HG02852 (cell line): ENCODE data around the gene PARP2.
"Not testable (repeated sequence)": the region's sequence is repeated elsewhere in the genome, so short reads cannot be mapped to it uniquely, and the experiment has no call there.

Experiments used
- ATAC-seq: cut with Tn5 transposase; IDR thresholded peaks from one replicate; pipeline ENCODE4 v1.9.1; 2021; ENCODE audit warnings: mild to moderate bottlenecking, moderate library complexity; ENCODE audit not compliant: unreplicated experiment

PARP2 gene, protein sequence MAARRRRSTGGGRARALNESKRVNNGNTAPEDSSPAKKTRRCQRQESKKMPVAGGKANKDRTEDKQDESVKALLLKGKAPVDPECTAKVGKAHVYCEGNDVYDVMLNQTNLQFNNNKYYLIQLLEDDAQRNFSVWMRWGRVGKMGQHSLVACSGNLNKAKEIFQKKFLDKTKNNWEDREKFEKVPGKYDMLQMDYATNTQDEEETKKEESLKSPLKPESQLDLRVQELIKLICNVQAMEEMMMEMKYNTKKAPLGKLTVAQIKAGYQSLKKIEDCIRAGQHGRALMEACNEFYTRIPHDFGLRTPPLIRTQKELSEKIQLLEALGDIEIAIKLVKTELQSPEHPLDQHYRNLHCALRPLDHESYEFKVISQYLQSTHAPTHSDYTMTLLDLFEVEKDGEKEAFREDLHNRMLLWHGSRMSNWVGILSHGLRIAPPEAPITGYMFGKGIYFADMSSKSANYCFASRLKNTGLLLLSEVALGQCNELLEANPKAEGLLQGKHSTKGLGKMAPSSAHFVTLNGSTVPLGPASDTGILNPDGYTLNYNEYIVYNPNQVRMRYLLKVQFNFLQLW

DNA sequence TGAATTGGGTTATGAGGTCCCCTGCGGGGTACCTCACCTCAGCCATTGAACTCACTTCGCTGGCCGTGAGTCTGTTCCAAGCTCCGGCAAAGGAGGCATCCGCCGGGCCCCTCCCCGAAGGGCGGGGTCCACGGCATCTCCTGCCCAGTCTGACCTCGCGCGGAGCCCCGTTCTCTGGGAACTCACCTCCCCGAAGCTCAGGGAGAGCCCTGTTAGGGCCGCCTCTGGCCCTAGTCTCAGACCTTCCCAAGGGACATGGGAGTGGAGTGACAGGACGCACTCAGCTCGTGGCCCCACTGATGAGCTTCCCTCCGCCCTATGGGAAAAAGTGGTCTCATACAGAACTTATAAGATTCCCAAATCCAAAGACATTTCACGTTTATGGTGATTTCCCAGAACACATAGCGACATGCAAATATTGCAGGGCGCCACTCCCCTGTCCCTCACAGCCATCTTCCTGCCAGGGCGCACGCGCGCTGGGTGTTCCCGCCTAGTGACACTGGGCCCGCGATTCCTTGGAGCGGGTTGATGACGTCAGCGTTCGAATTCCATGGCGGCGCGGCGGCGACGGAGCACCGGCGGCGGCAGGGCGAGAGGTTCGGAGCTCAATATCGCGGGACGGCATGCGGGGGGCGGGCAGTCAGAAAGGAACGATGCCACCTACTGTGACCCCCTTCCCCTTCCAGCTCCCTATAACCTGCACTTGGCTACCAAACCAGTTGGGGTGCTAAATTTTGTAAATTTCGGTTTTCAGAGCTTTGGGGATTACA is at the start of gene PARP2:
PARP2 (plus strand) TSS at position 544 of the 770 bp plus-strand sequence; CDS start at position 551, 7 bp downstream.
- ATAC-seq = peak; percentile 92

DNA sequence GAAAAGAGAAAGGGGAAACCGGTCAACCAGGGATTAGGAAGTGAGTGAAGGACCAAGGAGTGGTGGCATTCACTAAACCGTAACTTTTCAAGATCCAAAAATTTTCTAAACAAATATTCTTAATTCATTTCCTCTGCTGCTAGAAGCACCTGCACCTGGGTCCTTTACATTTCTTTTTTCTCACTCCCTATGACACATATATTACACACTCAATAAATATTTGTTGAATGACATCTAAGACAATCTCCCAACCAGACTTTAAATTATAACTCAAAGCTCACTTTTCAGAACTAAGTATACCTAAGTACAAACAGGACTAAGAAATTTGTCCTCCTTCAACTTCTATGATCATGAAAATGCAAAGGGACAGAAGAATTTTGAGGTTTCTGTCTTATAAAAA is 48.8 kb upstream of the PARP2 start:
- ATAC-seq = no peak

DNA sequence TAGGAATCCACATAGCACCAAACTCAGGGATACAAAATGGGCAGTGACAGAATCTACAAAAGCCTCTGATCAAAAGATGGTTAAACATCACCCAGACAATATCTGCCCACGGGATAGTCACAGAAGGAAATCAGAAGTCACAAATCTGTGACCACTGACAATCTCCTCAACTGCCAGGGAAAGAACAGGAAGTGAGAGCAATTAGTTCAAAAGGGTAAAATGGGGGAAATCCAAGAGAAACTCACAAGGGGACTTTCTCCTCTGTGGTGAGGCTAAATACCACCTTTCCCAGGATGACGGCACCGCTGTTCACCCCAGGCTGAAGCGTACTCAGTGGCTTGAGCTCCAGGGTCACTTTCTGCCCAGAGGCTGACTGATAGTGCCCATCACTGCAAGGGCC is 48.4 kb upstream of the PARP2 start:
- peak; percentile 92 for ATAC-seq

DNA sequence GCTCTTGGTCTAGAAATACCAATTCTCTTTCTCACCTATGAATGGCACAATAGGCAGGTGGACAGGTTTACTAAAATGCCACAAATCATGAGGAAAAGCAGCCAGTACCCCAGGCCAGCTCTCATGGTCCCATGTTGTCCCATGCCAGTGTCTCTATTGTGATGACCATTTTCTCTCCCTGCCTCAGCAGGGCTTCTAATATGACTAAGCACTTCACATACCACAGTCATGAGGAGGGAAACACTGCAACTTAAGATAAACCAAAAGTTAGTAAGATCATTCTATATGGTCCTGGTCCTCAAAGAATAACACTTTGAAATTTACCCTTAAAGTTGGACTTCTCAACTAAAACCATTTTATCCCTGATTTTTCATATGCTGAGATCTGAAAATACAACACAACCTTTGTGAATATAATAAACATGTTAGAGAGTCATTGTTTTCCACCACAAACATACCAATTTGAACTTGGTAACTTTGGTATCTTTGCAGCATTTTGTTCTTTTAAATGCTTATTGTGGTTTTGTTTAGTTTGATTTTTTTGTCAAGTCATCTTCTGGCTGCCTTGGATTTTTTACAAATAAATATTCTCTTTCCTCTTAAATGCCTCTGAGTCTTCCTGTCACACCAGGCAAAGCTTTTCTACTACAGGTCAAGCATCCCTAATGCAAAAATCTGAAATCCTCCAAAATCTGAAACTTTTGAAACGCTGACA is 41.2 kb upstream of the PARP2 start:
- no peak for ATAC-seq

DNA sequence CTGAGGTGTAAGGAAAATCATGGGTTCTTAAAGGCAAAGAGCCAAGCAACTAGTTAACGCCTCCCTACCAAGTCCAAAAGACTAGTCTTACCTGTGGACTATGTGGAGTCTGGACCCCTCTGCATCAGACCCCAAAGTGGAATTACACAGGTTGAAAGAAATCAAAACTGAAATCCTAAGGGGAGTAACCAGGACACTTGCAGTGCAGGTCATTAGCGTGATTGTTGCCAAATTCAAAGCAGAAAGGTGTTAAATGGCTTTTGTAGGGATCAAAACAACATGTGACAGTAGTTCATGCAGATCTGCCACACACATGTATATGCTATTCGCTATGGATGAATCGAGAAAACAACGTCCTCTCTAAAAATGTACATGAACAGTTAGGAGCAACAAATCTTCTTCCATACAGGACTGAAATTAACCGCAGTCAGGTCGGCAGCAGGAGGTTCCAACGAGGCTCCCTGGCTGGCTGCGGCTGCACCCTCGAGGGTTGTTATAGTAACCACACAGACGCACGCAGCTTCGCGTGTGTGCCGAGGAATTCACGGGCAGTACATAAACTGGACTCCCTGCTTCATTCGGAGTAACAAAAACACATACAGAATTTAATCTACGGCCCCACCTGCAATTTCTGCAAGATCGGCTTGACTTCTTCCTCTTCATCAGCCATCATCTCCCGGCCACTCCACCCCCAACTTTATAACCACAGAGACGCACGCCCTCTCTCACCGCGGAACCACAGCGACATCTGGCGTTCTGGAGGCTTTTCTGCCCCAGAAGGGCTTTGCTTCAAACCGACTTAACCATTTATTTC is 38.0 kb upstream of the PARP2 start, which contains the start of gene TTC5:
TTC5 (minus strand) TSS at position 687 of the 814 bp plus-strand sequence; CDS start at position 673, 14 bp downstream.
- peak; percentile 94 for ATAC-seq

DNA sequence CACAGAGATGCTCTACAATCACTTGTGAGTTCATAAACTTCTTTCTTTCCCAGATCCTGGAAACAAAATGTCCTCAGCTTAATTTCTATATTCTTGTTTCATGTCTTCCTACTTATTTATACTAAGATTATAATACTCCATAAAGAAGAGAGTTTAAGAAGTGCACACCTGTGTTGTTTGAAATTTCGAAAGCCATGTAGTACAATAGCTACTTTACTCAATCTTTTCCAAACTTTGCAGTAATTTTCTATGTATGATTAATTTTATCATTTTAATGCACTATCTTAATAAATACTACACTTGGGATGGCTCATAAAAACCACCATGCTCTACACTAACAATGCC is 37.4 kb upstream of the PARP2 start:
- no peak for ATAC-seq

DNA sequence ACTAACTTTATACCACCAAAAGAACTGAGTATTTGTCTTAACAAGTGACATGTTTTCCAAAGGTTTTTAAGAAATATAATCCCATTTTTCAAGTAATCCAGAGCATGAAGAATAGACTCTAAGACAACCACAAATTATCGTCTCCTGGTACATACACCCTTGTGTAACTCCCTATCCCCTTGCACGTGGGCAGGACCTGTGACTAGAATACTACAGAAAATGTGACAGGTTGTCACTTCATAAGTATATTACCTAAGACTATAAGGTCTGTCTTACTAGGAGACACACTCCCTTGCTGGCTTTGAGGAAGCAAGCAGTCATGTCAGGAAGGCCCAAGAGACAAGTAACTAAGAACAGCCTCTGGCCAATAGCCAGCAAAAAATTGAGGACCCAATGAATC is 29.4 kb upstream of the PARP2 start:
- ATAC-seq = no peak

DNA sequence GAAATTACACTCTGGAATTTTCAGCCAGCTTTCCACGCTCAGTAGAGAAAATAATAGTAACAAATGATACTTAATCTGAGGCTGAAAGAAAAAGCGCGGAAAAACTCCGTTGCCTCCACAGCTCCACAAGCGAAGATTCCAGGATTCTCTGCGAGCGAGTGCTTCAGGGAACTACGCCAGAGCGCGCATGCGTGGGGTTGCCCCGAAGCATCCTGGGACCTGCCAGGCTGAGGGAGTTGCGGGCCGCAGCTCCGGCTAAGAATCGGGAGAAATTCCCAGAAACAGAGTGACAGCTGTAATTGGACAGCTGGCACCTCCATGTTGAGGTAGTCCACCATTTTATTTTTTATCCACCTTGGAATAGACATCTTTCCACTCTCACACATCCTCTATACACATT is 25.7 kb upstream of the PARP2 start:
- ATAC-seq = no peak

DNA sequence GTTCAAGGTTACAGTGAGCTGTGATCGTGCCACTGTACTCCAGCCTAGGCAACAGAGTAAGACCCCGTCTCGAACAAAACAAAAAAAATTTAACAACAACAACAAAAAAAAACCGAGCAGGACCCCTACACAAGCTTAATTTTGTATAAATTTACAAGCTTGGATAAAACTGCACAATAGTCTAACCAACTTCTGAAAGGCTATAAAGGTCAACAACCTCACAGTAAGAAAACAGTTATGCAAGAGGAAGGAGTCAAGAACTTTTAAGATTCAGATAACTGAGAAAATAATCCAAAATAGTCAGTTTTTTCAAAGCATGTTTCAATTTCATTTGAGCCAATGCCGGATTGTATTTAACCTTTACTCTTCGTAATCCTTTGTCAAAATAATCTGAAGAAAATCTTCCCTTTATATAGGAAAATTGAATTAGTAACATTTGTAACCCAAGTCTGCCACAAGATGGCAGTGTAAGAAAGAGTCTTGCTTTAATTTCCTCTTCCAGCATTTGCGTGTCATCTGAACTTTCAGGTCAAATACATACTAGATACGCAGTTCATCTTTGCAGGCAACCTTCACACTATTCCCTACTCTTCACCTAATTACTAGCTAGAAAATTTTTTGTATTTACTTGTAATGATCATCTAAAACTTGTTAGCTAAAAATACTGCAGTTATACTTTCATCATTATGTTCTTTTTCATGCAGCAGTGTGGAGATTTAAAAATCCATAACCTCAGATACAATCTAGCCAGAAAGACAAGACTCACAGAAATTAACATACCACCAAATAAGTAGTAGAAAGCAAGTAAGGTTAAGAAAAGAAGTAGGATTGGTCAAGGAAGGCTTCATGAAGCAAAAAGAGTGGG is 16.2 kb upstream of the PARP2 start:
- no peak for ATAC-seq

DNA sequence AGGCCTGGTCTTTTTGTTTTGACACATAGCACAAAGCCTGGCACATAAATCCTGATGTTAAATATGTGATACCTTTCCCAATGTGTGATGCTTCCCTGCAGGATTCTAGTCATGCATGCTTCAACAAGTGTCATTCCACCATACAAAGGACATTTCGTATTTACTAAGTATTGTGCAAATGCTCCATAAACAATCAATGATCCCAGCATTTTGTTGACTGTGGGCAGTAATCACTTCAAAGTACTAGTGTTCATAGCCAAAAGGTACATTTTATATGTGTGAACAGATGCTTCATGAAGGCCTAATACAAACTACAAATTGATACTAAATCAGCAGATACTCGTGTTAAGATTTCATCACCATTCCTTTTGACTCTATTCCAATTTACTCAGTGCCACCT is 14.7 kb upstream of the PARP2 start:
- no peak for ATAC-seq

DNA sequence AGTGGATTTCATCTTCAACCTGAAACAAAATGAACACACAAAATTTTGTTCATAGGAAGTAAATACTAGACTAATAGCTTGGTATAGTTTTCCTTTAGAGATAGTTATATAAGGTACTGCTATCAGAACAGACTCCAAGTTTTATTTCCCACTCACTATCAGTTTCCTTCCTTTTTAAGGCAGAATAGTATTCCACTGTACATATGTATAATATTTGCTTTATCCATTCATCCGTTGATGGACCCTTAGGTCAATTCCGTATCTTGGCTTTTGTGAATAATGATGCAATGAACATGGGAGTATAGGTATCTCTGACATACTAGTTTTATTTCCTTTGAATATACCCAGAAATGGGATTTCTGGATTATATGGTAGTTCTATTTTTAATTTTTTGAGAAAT is 14.1 kb upstream of the PARP2 start:
- ATAC-seq = no peak

DNA sequence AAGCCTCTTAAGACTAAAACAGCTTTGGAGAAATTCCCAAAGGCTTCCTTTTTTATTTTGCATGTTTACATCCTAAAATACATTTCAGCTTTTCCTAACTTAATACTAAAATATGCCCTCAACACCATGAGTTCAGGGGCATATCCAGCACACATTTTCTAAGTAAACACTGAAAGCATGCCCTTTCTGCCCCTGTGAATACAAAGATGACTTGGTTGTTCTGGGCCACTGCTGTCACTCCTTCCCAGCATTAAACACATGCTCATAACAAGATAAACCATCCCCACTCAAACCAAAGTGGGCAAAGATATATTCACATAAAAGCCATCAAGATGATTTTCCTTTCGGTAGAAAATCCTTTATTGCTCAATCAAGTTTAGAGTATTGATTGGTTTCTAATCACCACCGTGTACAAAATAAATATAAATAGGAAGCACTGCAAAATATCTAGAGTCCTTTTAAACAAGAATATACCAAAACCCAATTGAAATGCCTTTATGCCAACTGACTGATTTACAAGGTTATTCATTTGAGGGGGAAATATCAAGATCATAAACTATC is 12.3 kb upstream of the PARP2 start:
- ATAC-seq = no peak

DNA sequence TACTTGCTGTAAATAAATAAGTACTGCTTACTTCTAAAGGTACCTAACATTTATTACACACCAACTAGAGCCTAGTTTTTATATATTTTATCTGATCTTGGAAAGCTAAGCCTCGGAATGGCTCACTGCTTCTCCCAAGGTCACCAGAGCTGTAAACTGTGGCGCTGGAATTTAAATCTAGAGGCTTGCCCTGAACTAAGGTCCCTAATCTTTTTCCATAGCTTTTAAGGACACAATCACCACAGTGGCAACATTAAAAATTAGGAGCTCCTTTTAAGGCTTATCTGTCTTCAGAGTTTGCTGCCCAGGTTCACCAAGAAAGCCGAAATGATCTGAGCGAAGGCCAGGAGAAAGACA is 11.0 kb upstream of the PARP2 start:
- ATAC-seq = no peak

DNA sequence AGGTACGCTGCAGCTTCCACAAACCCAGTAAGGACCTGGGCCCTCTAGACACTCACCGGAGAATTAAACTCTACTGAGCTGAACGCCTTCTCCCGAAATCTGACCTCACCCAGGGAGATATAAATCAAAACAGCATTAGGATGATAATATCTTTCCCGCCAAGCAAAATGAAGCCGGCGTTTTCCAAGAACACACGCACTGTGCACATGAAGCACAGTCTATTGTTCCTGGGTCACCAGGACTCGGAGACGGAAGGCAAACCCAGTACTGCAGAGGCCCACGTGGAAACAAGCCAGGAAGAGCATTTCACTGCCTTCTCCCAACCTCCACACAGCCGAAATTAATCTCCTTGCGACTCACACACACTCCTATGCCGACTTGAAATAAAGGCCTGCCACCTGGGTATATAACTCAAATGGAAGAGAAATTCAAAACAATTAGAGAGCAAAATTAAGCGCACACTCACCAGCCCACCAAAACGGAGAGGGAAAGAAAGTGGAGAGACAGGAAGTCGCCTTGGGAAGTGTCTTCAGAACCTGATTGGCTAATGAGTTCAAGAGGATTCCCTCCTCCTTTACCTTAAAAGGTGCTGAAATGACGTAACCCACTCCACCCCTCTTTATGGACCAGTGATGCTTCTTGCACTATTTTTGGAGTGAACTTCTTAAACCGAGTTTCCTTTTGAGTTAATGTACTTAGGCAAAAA is 10.5 kb upstream of the PARP2 start, which contains the start of gene CCNB1IP1:
CCNB1IP1 (minus strand) TSS at position 492 of the 706 bp plus-strand sequence. CDS start 16,756 bp downstream, outside the sequence.
- peak; percentile 98 for ATAC-seq

DNA sequence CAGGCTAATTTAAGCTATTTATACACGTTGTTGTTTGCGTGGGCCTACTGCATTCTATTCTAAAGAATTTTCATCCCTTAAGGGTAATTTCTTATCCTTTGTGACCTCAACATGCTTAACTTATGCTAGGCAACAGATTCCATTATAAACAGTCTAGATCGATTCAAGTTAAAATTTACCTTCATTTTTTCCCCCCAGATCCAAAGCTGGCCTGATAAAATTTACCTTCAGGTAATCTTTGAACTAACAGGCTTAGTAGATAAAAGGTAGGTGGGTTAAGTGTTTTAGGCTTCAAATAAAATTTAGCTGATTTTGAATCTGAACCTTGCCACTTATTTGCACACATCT is 10.0 kb upstream of the PARP2 start:
- no peak for ATAC-seq

DNA sequence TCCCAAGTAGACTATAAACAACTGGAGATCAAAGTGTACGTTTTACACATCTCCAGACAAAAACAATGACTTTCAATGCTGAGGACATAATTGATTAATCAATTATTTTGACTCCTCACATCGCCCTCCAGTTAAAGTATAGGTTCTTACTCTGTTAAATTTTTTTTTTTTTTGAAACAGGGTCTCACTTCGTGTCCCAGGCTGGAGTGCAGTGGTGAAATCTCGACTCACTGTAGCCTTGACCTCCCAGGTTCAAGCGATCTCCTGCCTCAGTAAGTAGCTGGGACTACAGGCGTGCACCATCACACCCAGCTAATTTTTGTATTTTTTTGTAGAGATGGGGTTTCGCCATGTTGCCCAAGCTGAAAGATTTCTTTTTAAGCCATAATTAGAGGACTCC is 9.4 kb upstream of the PARP2 start:
- ATAC-seq = no peak

DNA sequence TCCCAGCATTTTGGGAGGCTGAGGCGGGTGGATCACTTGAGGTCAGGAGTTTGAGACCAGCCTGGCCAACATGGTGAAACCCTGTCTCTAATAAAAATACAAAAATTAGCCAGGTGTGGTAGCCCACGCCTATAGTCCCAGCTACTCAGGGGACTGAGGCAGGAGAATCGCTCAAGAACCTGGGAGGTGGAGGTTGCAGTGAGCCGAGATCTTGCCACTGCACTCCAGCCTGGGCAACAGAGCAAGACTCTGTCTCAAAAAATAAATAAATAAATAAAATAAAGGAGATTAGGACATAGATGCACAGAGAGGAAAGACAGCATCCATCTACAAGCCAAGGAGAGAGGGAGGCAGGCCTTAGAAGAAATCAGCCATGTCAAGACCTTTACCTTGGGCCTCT is 2.4 kb upstream of the PARP2 start:
- ATAC-seq = not testable (repeated sequence)

DNA sequence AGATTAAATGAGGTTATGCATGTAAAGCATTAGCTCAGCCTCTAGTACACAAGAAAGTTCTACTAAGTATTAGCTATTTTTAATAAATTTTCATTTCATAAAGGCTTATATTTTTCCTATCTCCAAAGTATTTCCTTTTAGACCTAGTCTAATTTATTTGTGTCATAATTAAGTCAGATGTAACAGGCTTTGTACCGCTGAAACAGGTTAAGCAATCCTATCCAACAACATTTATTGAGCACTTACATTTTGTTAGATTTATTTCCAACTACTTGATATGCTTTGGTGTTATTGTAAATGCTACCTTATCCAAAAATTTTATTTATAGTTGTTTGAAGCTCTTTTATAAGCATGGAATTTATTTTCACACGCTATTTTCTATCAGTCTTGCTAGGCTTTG is 1.8 kb upstream of the PARP2 start:
- no peak for ATAC-seq

DNA sequence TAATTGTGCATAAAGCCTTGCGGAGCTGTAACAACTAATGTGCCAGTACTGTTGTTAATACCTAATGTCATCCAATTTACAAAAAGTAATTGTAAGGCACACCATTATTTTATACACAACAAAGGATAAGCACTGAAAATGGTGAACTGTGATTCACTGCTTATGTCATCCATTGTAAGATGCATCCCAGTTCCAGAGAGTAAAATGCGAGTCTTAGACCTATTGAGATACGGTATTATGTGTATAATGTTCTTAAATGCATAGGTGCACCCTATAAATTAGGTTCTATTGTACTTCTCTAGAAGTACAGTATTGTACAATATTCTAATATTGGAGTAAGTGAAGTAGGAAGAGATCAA is 406 bp downstream of the PARP2 start:
- ATAC-seq = no peak
